Right lobe of liver (tissue), 6 donors: ENCODE data around the gene DEFB132. TPM values are rescaled to one million over a fixed set of nuclear protein-coding genes. Genes with fewer than 3 reads are reported as not detected.

Experiments used
- ATAC-seq, 4 donors: fragments of 200-7000 bp; cut with Tn5 transposase; one replicate each; pipeline ENCODE4 v1.9.1; 2020; ENCODE audit warnings: mild to moderate bottlenecking in 4 of 4, moderate library complexity in 4 of 4
- DNase-seq, 3 donors: peaks; one replicate each; pipeline ENCODE4 v3.0.0-alpha.2; 2020
- H3K27ac ChIP-seq, 3 donors: fragments of 200-600 bp; one replicate each; pipeline ENCODE4 v1.8.0; 2022
- H3K27me3 ChIP-seq, 2 donors: fragments of 200-600 bp; one replicate each; pipeline ENCODE4 v1.8.0; 2022
- H3K36me3 ChIP-seq, 4 donors: fragments of 200-600 bp; sonication (generic) in 1 of 4; one replicate each; pipeline versions ENCODE4 v1.5.1 to v1.8.0; 2017 to 2022; ENCODE audit warnings: control low read depth in 1 of 4
- H3K4me1 ChIP-seq, 4 donors: fragments of 200-600 bp; sonication (generic) in 1 of 4; one replicate each; pipeline versions ENCODE4 v1.5.1 to v1.8.0; 2017 to 2022; ENCODE audit warnings: control low read depth in 1 of 4
- H3K4me3 ChIP-seq, 3 donors: fragments of 200-600 bp; one replicate each; pipeline ENCODE4 v1.8.0; 2022
- H3K9me3 ChIP-seq, 4 donors: fragments of 200-600 bp; sonication (generic) in 1 of 4; one replicate each; pipeline versions ENCODE4 v1.5.1 to v1.8.0; 2017 to 2022; ENCODE audit warnings: control low read depth in 1 of 4
- POLR2A ChIP-seq: fragments of 450-650 bp; IDR thresholded peaks from one replicate; pipeline ENCODE4 v1.6.1; 2017; ENCODE audit warnings: antibody characterized with exemption, mild to moderate bottlenecking
- WGBS: methylation state at CpG from one replicate; pipeline ENCODE4 v1.1.6; 2018; ENCODE audit warnings: low coverage, low lambda C conversion rate; ENCODE audit not compliant: insufficient coverage; ENCODE audit errors: missing lambda C conversion rate; 5-methylcytosine and 5-hydroxymethylcytosine counted together
- intact Hi-C, 2 donors: fragments of 100-400 bp; cut with DNase I; formaldehyde crosslinking; loops; one replicate each; pipeline versions ENCODE4 v1.11.2 to v1.14.1; 2022
- total RNA-seq, 6 experiments: library from RNA; depleted of rRNA in 2 of 6; stranded (reverse); fragments of >200 nt in 2 of 6; fragmentation: NEBNext Ultra II Directional in 3 of 6; extraction: Animal tissue kit (Norgen Biotek cat#: 25700) in 3 of 6; gene quantifications; one replicate each; pipeline versions ENCODE4 v1.1.0 to v1.2.4, GENCODE V29; 2016 to 2023
- TF ChIP-seq, protein P1 (sequence below), 4 donors: fragments of 200-600 bp in 3 of 4; fragments of 450-650 bp in 1 of 4; IDR thresholded peaks; one replicate each; pipeline versions ENCODE4 v1.5.1 to v1.8.0; 2016 to 2022; ENCODE audit warnings: antibody characterized with exemption in 4 of 4, mild to moderate bottlenecking in 2 of 4
- donor health status: DM: no; HTN: yes; CAD: no.
- donor health status: DM: no; HTN: no; CAD: no.
- donor health status: DM: no; HTN: no; CAD: no.
- donor health status: DM: no; HTN: yes; CAD: no.
- donor health status: DM: no; HTN: yes; CAD: no.

The DEFB132 gene
- total RNA-seq, 6 experiments from 2014 or later, result 0.30 to 0.35 (median 0.31) TPM; not detected in 3

DNA sequence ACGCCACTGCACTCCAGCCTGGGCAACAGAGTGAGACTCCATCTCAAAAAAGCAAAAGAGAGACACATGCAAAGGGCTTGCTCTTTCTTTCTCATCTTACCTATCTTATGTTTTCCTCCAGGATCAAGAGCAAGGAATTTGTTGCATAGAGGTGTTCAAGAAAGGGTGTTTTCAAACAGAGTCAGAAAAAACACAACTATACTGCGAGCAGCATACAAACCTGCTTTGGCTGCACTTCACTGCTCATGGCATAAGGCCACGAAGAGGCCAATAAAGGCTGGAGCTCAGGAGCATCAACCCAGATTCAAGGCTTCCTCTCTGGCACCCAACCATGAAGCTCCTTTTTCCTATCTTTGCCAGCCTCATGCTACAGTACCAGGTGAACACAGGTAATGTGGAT, 30.6 kb upstream of the DEFB132 start, which contains the start of gene DEFB129:
Gene DEFB129 (plus strand): TSS at position 301 of the 400 bp plus-strand sequence. CDS start 31 bp downstream, at position 332.
- intact Hi-C loops, result no loop called here
- Histone ChIP-seq H3K4me1 (no peaks in the 10 kb centered on the region), H3K27ac (no peak within 1 kb of the TSS), H3K9me3 (no peaks in the 10 kb centered on the region), H3K4me3 (no peak within 1 kb of the TSS), H3K27me3 (peaks cover 0 to 6% of the 10 kb centered on the region in 2 donors), H3K36me3 (no peaks in the 10 kb centered on the region)
- DNase-seq (no peak), ATAC-seq (no peak)
- 39% methylated on average over 2 of the region's 3 CpGs for WGBS
- no peak for TF ChIP-seq POLR2A
- TF ChIP-seq, protein P1, sequence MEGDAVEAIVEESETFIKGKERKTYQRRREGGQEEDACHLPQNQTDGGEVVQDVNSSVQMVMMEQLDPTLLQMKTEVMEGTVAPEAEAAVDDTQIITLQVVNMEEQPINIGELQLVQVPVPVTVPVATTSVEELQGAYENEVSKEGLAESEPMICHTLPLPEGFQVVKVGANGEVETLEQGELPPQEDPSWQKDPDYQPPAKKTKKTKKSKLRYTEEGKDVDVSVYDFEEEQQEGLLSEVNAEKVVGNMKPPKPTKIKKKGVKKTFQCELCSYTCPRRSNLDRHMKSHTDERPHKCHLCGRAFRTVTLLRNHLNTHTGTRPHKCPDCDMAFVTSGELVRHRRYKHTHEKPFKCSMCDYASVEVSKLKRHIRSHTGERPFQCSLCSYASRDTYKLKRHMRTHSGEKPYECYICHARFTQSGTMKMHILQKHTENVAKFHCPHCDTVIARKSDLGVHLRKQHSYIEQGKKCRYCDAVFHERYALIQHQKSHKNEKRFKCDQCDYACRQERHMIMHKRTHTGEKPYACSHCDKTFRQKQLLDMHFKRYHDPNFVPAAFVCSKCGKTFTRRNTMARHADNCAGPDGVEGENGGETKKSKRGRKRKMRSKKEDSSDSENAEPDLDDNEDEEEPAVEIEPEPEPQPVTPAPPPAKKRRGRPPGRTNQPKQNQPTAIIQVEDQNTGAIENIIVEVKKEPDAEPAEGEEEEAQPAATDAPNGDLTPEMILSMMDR (IDR thresholded peaks at IDR 0.05), result no peak

DNA sequence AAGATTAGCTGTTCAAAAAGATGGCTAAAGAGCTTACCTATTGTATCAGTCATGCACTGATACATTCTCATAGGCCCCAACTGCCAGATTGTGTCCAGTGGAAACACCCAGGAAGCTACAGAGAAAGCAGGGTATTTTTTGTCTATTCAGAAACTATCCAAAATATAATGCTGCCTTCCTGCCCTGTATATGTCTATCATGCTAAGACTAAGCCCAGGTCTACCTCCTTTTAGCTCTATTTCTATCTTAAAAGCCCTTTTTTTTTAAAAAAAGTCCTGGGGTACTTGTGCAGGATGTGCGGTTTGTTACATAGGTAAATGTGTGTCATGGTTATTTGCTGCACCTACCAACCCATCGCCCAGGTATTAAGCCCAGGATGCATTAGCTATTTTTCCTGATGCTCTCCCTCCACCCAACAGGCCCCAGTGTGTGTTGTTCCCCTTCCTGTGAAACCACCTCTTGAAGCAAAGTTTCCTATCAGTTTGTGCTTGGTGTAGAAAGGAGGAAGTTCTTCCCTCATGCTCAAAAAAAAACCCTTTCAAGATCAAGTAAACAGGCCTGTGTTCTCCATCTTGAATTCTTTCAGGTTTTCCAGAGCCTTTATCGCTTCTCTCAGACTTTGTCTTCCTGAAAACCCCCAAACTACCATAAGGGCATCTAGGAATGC, 30.0 kb upstream of the DEFB132 start:
- H3K27ac ChIP-seq, result no peak overlapping the region

DNA sequence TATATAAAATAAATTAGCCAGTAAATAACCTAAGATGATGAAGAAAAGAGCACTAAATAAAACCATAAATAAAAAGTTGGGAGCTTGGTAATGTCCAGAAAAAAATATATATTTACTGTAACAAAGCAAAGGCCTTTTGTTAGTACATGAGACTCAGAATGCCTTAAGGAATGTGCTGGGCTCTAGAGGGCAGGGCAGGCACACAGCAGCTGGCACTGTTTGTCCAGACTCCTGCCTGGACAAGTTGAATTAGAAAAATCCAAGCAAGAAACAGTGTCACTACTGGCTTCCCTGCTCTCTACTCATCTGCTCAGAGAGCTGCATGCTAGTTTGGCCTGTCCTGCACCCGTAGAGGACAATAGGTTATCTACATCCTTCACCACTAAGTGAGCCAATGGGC, 21.6 kb upstream of the DEFB132 start:
- no peaks in the 10 kb centered on the region for H3K36me3 ChIP-seq
- ATAC-seq, result peak; percentile 47 to 77 (median 70)
- H3K27ac ChIP-seq, result no peak overlapping the region
- H3K4me3 ChIP-seq, result no peak overlapping the region
- WGBS, result no CpG with 5 or more reads among the region's 1 CpG
- intact Hi-C loops, result no loop called here
- no peaks in the 10 kb centered on the region for H3K27me3 ChIP-seq
- H3K4me1 ChIP-seq, result peaks cover 0 to 5% (median 0%) of the 10 kb centered on the region in 4 donors
- TF ChIP-seq POLR2A, result no peak
- TF ChIP-seq, protein P1 (IDR thresholded peaks at IDR 0.05), result peak; percentile 11 to 46 (median 36)
- peak in 1 of 3 donors; percentile 27 for DNase-seq
- H3K9me3 ChIP-seq, result no peaks in the 10 kb centered on the region

More for the DNA sequence above, 30.0 kb upstream of the DEFB132 start:
- H3K4me1 ChIP-seq, result no peaks in the 10 kb centered on the region
- H3K9me3 ChIP-seq, result no peaks in the 10 kb centered on the region
- TF ChIP-seq, protein P1 (IDR thresholded peaks at IDR 0.05), result no peak
- TF ChIP-seq POLR2A, result no peak
- DNase-seq (no peak), ATAC-seq (no peak)
- H3K36me3 ChIP-seq, result no peaks in the 10 kb centered on the region
- WGBS, result 65% methylated on average over 3 of the region's 3 CpGs
- intact Hi-C loops, result no loop called here
- H3K4me3 ChIP-seq, result no peak overlapping the region
- H3K27me3 ChIP-seq, result peaks cover 0 to 1% of the 10 kb centered on the region in 2 donors

DNA sequence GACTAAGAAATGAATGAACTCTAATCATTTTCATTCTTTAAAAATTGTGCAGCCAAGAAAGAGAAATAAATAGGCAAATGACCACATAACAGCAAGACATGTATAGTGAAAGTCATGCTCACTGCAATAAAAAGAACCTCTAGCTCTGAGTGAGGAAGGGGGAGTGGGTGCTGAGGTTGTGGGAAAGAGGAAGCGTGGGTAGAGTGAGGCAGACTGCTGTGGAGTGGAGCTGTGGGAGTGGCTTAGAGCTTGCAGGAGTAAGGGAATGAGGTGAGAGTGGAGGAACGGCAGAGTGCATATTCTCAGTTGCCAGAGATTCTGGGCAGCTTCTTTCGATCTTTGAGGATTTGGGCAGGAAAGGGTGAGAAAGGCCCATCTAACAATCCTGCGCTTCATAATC, 20.0 kb upstream of the DEFB132 start:
- WGBS, result 62% methylated on average over 4 of the region's 4 CpGs
- Histone ChIP-seq H3K36me3 (no peaks in the 10 kb centered on the region), H3K27ac (no peak overlapping the region), H3K27me3 (no peaks in the 10 kb centered on the region), H3K4me1 (peaks cover 0 to 5% (median 0%) of the 10 kb centered on the region in 4 donors), H3K4me3 (no peak overlapping the region), H3K9me3 (no peaks in the 10 kb centered on the region)
- peak; percentile 38 to 81 (median 72) for ATAC-seq
- intact Hi-C loops, result no loop called here
- TF ChIP-seq POLR2A, result no peak
- TF ChIP-seq, protein P1 (IDR thresholded peaks at IDR 0.05), result no peak
- peak in 1 of 3 donors; percentile 21 for DNase-seq
